ENCODE data around the gene TBC1D22A. TPM values are rescaled to one million over a fixed set of nuclear protein-coding genes. Genes with fewer than 3 reads are reported as not detected.

Gene TBC1D22A
- total and polyA plus RNA-seq, 10 of the 15 experiments (the other 5 are each of a cell fraction or from before 2014, with no cell fraction given) = 0.63 to 44.7 (median 27.4) TPM

- no peaks in the 10 kb centered on the region; the same call in 2 of the 3 replicates for H3K9me3 ChIP-seq (replicated peaks; ENCODE audit: control insufficient read depth, insufficient read depth, low read length)
- H3K27ac ChIP-seq (ENCODE audit: control insufficient read depth, insufficient read depth) = no peak overlapping the region
- no TSS peak for BruUV-seq (replicated peaks)
- ChIA-PET SMC1A (ENCODE audit: uncharacterized antibody, unreplicated experiment) (no interaction called here), POLR2A (no interaction called here), CTCF (interaction anchor here (0.5 kb wide), 1 partner anchor 1038 kb away, joined by 3 read pairs; no protein-coding TSS in a partner anchor), RAD21 (ENCODE audit: unreplicated experiment) (no interaction called here)
- WGBS (ENCODE audit: insufficient coverage, insufficient replicate concordance, low lambda C conversion rate, missing lambda C conversion rate) = 93% methylated on average over 18 of the region's 20 CpGs
- TF ChIP-seq SMAD1 (IDR thresholded peaks at IDR 0.05; ENCODE audit: low read depth, partially characterized antibody) = no peak
- no peak for TF ChIP-seq MTA2 (IDR thresholded peaks at IDR 0.05; ENCODE audit: low read depth)
- TF ChIP-seq YBX1 (IDR thresholded peaks at IDR 0.05) = no peak
- intact Hi-C loops (cut with micrococcal nuclease; ENCODE audit: unreplicated experiment) (no loop called here), in situ Hi-C loops (cut with MboI) (no loop called here)
- H2AFZ ChIP-seq (ENCODE audit: control insufficient read depth, low read depth, low read length) = no peak overlapping the region
- H3K4me3 ChIP-seq = no peak overlapping the region
- H3K4me2 ChIP-seq (ENCODE audit: control insufficient read depth, insufficient read depth) = no peak overlapping the region
- DNase-seq (ENCODE audit: low read depth, low spot score) (no peak), ATAC-seq (no peak), FAIRE-seq (no peak)
- no peak overlapping the region for H3K9ac ChIP-seq (ENCODE audit: control insufficient read depth, insufficient read depth, low read length)
- H3K79me2 ChIP-seq (ENCODE audit: control insufficient read depth, insufficient read depth, low read length) = no peaks in the 10 kb centered on the region
- H3K36me3 ChIP-seq (ENCODE audit: control insufficient read depth in 2 of 2, insufficient read depth in 2 of 2, low read length in 1 of 2) = peaks cover 0 to 7% of the 10 kb centered on the region in 2 experiments; a peak in 3 of 4 replicates
- peaks cover 15% of the 10 kb centered on the region for H3K4me1 ChIP-seq (ENCODE audit: control insufficient read depth, insufficient read depth, low read length)
- no peaks in the 10 kb centered on the region for H3K27me3 ChIP-seq (replicated peaks in 1 of 2; ENCODE audit: control insufficient read depth in 2 of 2, insufficient read depth in 2 of 2, low read length in 1 of 2)
- no peaks in the 10 kb centered on the region for H4K20me1 ChIP-seq (ENCODE audit: control insufficient read depth, insufficient read depth)
These were observed 289.1 kb downstream of the TBC1D22A start for GRCh38 chr22:47051441-47052071.

GRCh38 chr22:47052236-47053012 is 290.0 kb downstream of the TBC1D22A start:
- Histone ChIP-seq H2AFZ (ENCODE audit: control insufficient read depth, low read depth, low read length) (no peak overlapping the region), H4K20me1 (ENCODE audit: control insufficient read depth, insufficient read depth) (no peaks in the 10 kb centered on the region), H3K4me2 (ENCODE audit: control insufficient read depth, insufficient read depth) (no peak overlapping the region), H3K9ac (ENCODE audit: control insufficient read depth, insufficient read depth, low read length) (no peak overlapping the region), H3K4me3 (no peak overlapping the region), H3K27ac (ENCODE audit: control insufficient read depth, insufficient read depth) (no peak overlapping the region), H3K36me3 (ENCODE audit: control insufficient read depth in 2 of 2, insufficient read depth in 2 of 2, low read length in 1 of 2) (peaks cover 3 to 7% of the 10 kb centered on the region in 2 experiments; a peak in 3 of 4 replicates), H3K27me3 (replicated peaks in 1 of 2; ENCODE audit: control insufficient read depth in 2 of 2, insufficient read depth in 2 of 2, low read length in 1 of 2) (no peaks in the 10 kb centered on the region), H3K9me3 (replicated peaks; ENCODE audit: control insufficient read depth, insufficient read depth, low read length) (no peaks in the 10 kb centered on the region; the same call in 2 of the 3 replicates), H3K79me2 (ENCODE audit: control insufficient read depth, insufficient read depth, low read length) (no peaks in the 10 kb centered on the region), H3K4me1 (ENCODE audit: control insufficient read depth, insufficient read depth, low read length) (peaks cover 15% of the 10 kb centered on the region)
- in situ Hi-C loops (cut with MboI) (no loop called here), intact Hi-C loops (cut with micrococcal nuclease; ENCODE audit: unreplicated experiment) (no loop called here)
- ATAC-seq = no peak
- no peak for DNase-seq (ENCODE audit: low read depth, low spot score)
- POLR2A ChIA-PET = no interaction called here
- RAD21 ChIA-PET (ENCODE audit: unreplicated experiment) = no interaction called here
- WGBS (ENCODE audit: insufficient coverage, insufficient replicate concordance, low lambda C conversion rate, missing lambda C conversion rate) = 96% methylated on average over 19 of the region's 19 CpGs
- BruUV-seq (replicated peaks) = no TSS peak
- CTCF ChIA-PET = no interaction called here
- SMC1A ChIA-PET (ENCODE audit: uncharacterized antibody, unreplicated experiment) = no interaction called here
- FAIRE-seq = no peak
- no peak for TF ChIP-seq MEF2A (IDR thresholded peaks at IDR 0.05; ENCODE audit: insufficient read depth, low read depth, low read length)
- no peak for TF ChIP-seq CUX1 (IDR thresholded peaks at IDR 0.05; ENCODE audit: insufficient replicate concordance, low read depth, low read length)
- TF ChIP-seq ATF3 (IDR thresholded peaks at IDR 0.05; ENCODE audit: borderline replicate concordance, extremely low read depth, low read depth, low read length) = no peak
- TF ChIP-seq RB1 (IDR thresholded peaks at IDR 0.05; ENCODE audit: borderline replicate concordance) = no peak
- TF ChIP-seq MAX (IDR thresholded peaks at IDR 0.05; ENCODE audit: low read depth, low read length) = no peak

Data from GM12878 (cell line).